Activated CD8-positive, alpha-beta memory T cell treated with anti-CD3 and anti-CD28 coated beads for 48 hours (primary cell): ENCODE results near the gene EML4.

ENCODE experiments used
- DNase-seq, 3 experiments: peaks; one replicate each; pipeline ENCODE4 v3.0.0-alpha.2; 2020; ENCODE audit warnings: low read depth in 2 of 3, low spot score in 2 of 3

The EML4 gene

GRCh38 chr2:42194428-42194827 lies 25.3 kb downstream of the EML4 start:
- no peak for DNase-seq

GRCh38 chr2:42195559-42195958 lies 26.4 kb downstream of the EML4 start:
- no peak for DNase-seq

- no peak for DNase-seq
Observed at GRCh38 chr2:42196070-42196402, 26.9 kb downstream of the EML4 start.

GRCh38 chr2:42196403-42197267 lies 27.5 kb downstream of the EML4 start:
- DNase-seq: no peak

GRCh38 chr2:42197792-42198191 lies 28.6 kb downstream of the EML4 start:
- no peak for DNase-seq

- DNase-seq: no peak
Observed at GRCh38 chr2:42198466-42198865, 29.3 kb downstream of the EML4 start.

- no peak for DNase-seq
Observed at GRCh38 chr2:42199002-42199401, 29.8 kb downstream of the EML4 start.

- no peak for DNase-seq
Observed at GRCh38 chr2:42199626-42200025, 30.5 kb downstream of the EML4 start.

GRCh38 chr2:42200926-42201855 lies 32.0 kb downstream of the EML4 start:
- DNase-seq: no peak

- DNase-seq: no peak
Observed at GRCh38 chr2:42202634-42203008, 33.5 kb downstream of the EML4 start.

- no peak for DNase-seq
Observed at GRCh38 chr2:42203792-42204191, 34.6 kb downstream of the EML4 start.

GRCh38 chr2:42205337-42205736 lies 36.2 kb downstream of the EML4 start:
- no peak for DNase-seq

- DNase-seq: no peak
Observed at GRCh38 chr2:42207826-42208225, 38.7 kb downstream of the EML4 start.

- no peak for DNase-seq
Observed at GRCh38 chr2:42210203-42210602, 41.0 kb downstream of the EML4 start.

GRCh38 chr2:42211291-42211690 lies 42.1 kb downstream of the EML4 start:
- DNase-seq: no peak

GRCh38 chr2:42214669-42215068 lies 45.5 kb downstream of the EML4 start:
- no peak for DNase-seq

GRCh38 chr2:42216694-42217093 lies 47.5 kb downstream of the EML4 start:
- no peak for DNase-seq

GRCh38 chr2:42217307-42217706 lies 48.2 kb downstream of the EML4 start:
- no peak for DNase-seq

- no peak for DNase-seq
Observed at GRCh38 chr2:42217914-42218313, 48.8 kb downstream of the EML4 start.

GRCh38 chr2:42218712-42219111 lies 49.6 kb downstream of the EML4 start:
- no peak for DNase-seq

GRCh38 chr2:42219160-42219559 lies 50.0 kb downstream of the EML4 start:
- no peak for DNase-seq

- DNase-seq: no peak
Observed at GRCh38 chr2:42220566-42220965, 51.4 kb downstream of the EML4 start.
